IMR-90 (cell line): ENCODE measurements around the gene PPM1L. TPM values are rescaled to one million over a fixed set of nuclear protein-coding genes. Genes with fewer than 3 reads are reported as not detected.

Experiments
- ATAC-seq: fragments of 200-7000 bp; cut with Tn5 transposase; 2 replicates; pipeline ENCODE4 v1.9.1; 2020; ENCODE audit warnings: low read depth, mild to moderate bottlenecking, moderate library complexity
- BruUV-seq: library from RNA; stranded (reverse); fragments of 400-500 nt; replicated peaks from 2 replicates; lab custom pipeline; 2021; lab: Mats Ljungman, UMichigan
- CTCF ChIA-PET: fragments of 300-600 bp; formaldehyde crosslinking; extraction: SDS; loops from one replicate; lab custom pipeline; 2021; ENCODE audit warnings: antibody characterized with exemption; lab: Yijun Ruan, JAX
- POLR2A ChIA-PET: fragments of 300-600 bp; sonication (Branson Sonifier 250); formaldehyde crosslinking; loops from one replicate; lab custom pipeline; 2022; ENCODE audit warnings: antibody characterized with exemption; ENCODE audit not compliant: unreplicated experiment; lab: Charles Lee
- DNase-seq: peaks from one replicate; pipeline ENCODE4 v3.0.0; 2013
- H2AFZ ChIP-seq: replicated peaks from 2 replicates; pipeline ENCODE3; 2013; ENCODE audit warnings: low read length, mild to moderate bottlenecking; ENCODE audit not compliant: poor library complexity
- H2AK5ac ChIP-seq: 2 replicates; pipeline ENCODE4 v1.6.1; 2013; ENCODE audit warnings: low read depth, low read length, inconsistent platforms
- H2AK9ac ChIP-seq: replicated peaks from 2 replicates; pipeline ENCODE3; 2013; ENCODE audit warnings: mild to moderate bottlenecking, low read depth, low read length, moderate library complexity; ENCODE audit not compliant: poor library complexity
- H2BK120ac ChIP-seq: 2 replicates; pipeline ENCODE4 v1.6.1; 2013; ENCODE audit warnings: low read depth, low read length, inconsistent platforms
- H2BK15ac ChIP-seq: 3 replicates; pipeline ENCODE4 v1.6.1; 2013; ENCODE audit warnings: low read depth, low read length, inconsistent platforms
- H2BK20ac ChIP-seq: 2 replicates; pipeline ENCODE4 v1.6.1; 2013; ENCODE audit warnings: low read depth, mild to moderate bottlenecking, inconsistent platforms, low read length, moderate library complexity
- H2BK5ac ChIP-seq: 2 replicates; pipeline ENCODE4 v1.6.1; 2013; ENCODE audit warnings: mild to moderate bottlenecking, low read depth, low read length, inconsistent platforms; ENCODE audit not compliant: poor library complexity, severe bottlenecking
- H3K14ac ChIP-seq: replicated peaks from 2 replicates; pipeline ENCODE4 v1.6.1; 2013; ENCODE audit warnings: low read depth, low read length, inconsistent platforms
- H3K18ac ChIP-seq: 2 replicates; pipeline ENCODE4 v1.6.1; 2013; ENCODE audit warnings: low read depth, low read length, control low read depth
- H3K23ac ChIP-seq: 2 replicates; pipeline ENCODE4 v1.6.1; 2013; ENCODE audit warnings: low read depth, low read length, inconsistent platforms
- H3K27ac ChIP-seq: 2 replicates; pipeline ENCODE4 v1.5.1; 2013; ENCODE audit warnings: mild to moderate bottlenecking, control low read depth, low read length; ENCODE audit not compliant: insufficient read depth
- H3K27me3 ChIP-seq: 2 replicates; pipeline ENCODE4 v1.6.1; 2013; ENCODE audit warnings: low read length; ENCODE audit not compliant: control insufficient read depth, insufficient read depth
- H3K36me3 ChIP-seq: 2 replicates; pipeline ENCODE4 v1.6.1; 2013; ENCODE audit warnings: low read length, mixed read lengths; ENCODE audit not compliant: control insufficient read depth, insufficient read depth
- H3K4ac ChIP-seq: 2 replicates; pipeline ENCODE4 v1.6.1; 2013; ENCODE audit warnings: low read depth, low read length, inconsistent platforms
- H3K4me1 ChIP-seq: 2 replicates; pipeline ENCODE4 v1.6.1; 2013; ENCODE audit warnings: low read length, mixed read lengths; ENCODE audit not compliant: control insufficient read depth, insufficient read depth
- H3K4me2 ChIP-seq: 2 replicates; pipeline ENCODE4 v1.6.1; 2013; ENCODE audit warnings: low read depth, mild to moderate bottlenecking, control low read depth, low read length, moderate library complexity
- H3K4me3 ChIP-seq: 2 replicates; pipeline ENCODE4 v1.5.1; 2013; ENCODE audit warnings: low read depth, mild to moderate bottlenecking, control low read depth, low read length, moderate library complexity; ENCODE audit not compliant: insufficient read depth
- H3K56ac ChIP-seq: 2 replicates; pipeline ENCODE4 v1.6.1; 2013; ENCODE audit warnings: low read length, inconsistent platforms; ENCODE audit not compliant: insufficient read depth; ENCODE audit errors: extremely low read depth
- H3K79me1 ChIP-seq, 2 experiments: 2 replicates each; pipeline ENCODE4 v1.6.1; 2013; ENCODE audit warnings: low read length in 2 of 2, inconsistent platforms in 1 of 2, low read depth in 1 of 2
- H3K9ac ChIP-seq: 2 replicates; pipeline ENCODE4 v1.6.1; 2013; ENCODE audit warnings: low read depth, low read length, control low read depth
- H3K9me1 ChIP-seq: 2 replicates; pipeline ENCODE4 v1.6.1; 2013; ENCODE audit warnings: low read length, inconsistent platforms; ENCODE audit not compliant: insufficient read depth
- H3K9me3 ChIP-seq: 2 replicates; pipeline ENCODE4 v1.6.1; 2013; ENCODE audit warnings: low read length; ENCODE audit not compliant: control insufficient read depth, insufficient read depth
- H4K20me1 ChIP-seq: 2 replicates; pipeline ENCODE4 v1.6.1; 2013; ENCODE audit warnings: low read length, inconsistent platforms; ENCODE audit not compliant: insufficient read depth
- H4K5ac ChIP-seq: 2 replicates; pipeline ENCODE4 v1.6.1; 2013; ENCODE audit warnings: mild to moderate bottlenecking, low read depth, low read length, control low read depth
- H4K8ac ChIP-seq, 2 experiments: 2 replicates each; pipeline ENCODE4 v1.6.1; 2013; ENCODE audit warnings: low read depth in 2 of 2, low read length in 2 of 2, control low read depth in 1 of 2, inconsistent platforms in 1 of 2
- H4K91ac ChIP-seq: 2 replicates; pipeline ENCODE4 v1.6.1; 2013; ENCODE audit warnings: low read depth, low read length, inconsistent platforms; ENCODE audit not compliant: insufficient read depth
- BHLHE40 ChIP-seq: fragments of 150-350 bp; IDR thresholded peaks from 2 replicates; pipeline ENCODE4 v1.6.1; 2016; ENCODE audit warnings: mild to moderate bottlenecking, low read depth, low read length
- CEBPB ChIP-seq: IDR thresholded peaks from 2 replicates; pipeline ENCODE4 v1.6.1; 2012; ENCODE audit warnings: low read depth, low read length, improper control_type of control experiment
- CHD1 ChIP-seq: IDR thresholded peaks from 2 replicates; pipeline ENCODE4 v1.6.1; 2012; ENCODE audit warnings: low read depth, low read length, improper control_type of control experiment
- CTCF ChIP-seq: conservative IDR thresholded peaks from 2 replicates; pipeline ENCODE4 v1.5.1; 2012; ENCODE audit warnings: mild to moderate bottlenecking, low read depth, low read length, improper control_type of control experiment
- FOS ChIP-seq: fragments of 150-350 bp; IDR thresholded peaks from 2 replicates; pipeline ENCODE4 v1.6.1; 2016; ENCODE audit warnings: low read depth, low read length
- MAFK ChIP-seq: IDR thresholded peaks from 2 replicates; pipeline ENCODE4 v1.6.1; 2012; ENCODE audit warnings: low read depth, low read length, improper control_type of control experiment
- MAZ ChIP-seq: IDR thresholded peaks from 2 replicates; pipeline ENCODE4 v1.6.1; 2012; ENCODE audit warnings: low read depth, mild to moderate bottlenecking, low read length, improper control_type of control experiment, moderate library complexity, borderline replicate concordance
- MXI1 ChIP-seq: IDR thresholded peaks from 2 replicates; pipeline ENCODE4 v1.6.1; 2012; ENCODE audit warnings: low read depth, mild to moderate bottlenecking, low read length, moderate library complexity, borderline replicate concordance
- NFE2L2 ChIP-seq: fragments of 150-350 bp; IDR thresholded peaks from 2 replicates; pipeline ENCODE4 v1.6.1; 2016; ENCODE audit warnings: low read depth, mild to moderate bottlenecking, low read length
- POLR2A ChIP-seq: IDR thresholded peaks from 2 replicates; pipeline ENCODE4 v1.6.1; 2012; ENCODE audit warnings: mild to moderate bottlenecking, low read depth, low read length
- RAD21 ChIP-seq: IDR thresholded peaks from 2 replicates; pipeline ENCODE4 v1.6.1; 2012; ENCODE audit warnings: low read length, improper control_type of control experiment
- RCOR1 ChIP-seq: IDR thresholded peaks from 2 replicates; pipeline ENCODE4 v1.6.1; 2012; ENCODE audit warnings: mild to moderate bottlenecking, low read length, improper control_type of control experiment; ENCODE audit not compliant: insufficient replicate concordance
- RFX5 ChIP-seq: IDR thresholded peaks from 2 replicates; pipeline ENCODE4 v1.8.0; 2012; ENCODE audit warnings: low read depth, mild to moderate bottlenecking, low read length, moderate library complexity
- SMC3 ChIP-seq: fragments of 150-350 bp; IDR thresholded peaks from 2 replicates; pipeline ENCODE4 v1.6.1; 2016; ENCODE audit warnings: low read depth, mild to moderate bottlenecking, antibody characterized with exemption, low read length, moderate library complexity
- USF2 ChIP-seq: fragments of 150-350 bp; IDR thresholded peaks from 2 replicates; pipeline ENCODE4 v1.6.1; 2017; ENCODE audit warnings: mild to moderate bottlenecking, antibody characterized with exemption, low read length, low read depth
- dilution Hi-C: fragments of 300-500 bp; cut with HindIII; formaldehyde crosslinking; loops from one replicate; pipeline ENCODE4 v1.14.3; 2018; ENCODE audit warnings: low sequenced_read_pairs; ENCODE audit not compliant: unreplicated experiment
- in situ Hi-C: fragments of 300-500 bp; cut with MboI; formaldehyde crosslinking; loops from 3 replicates; pipeline ENCODE4 v1.14.3; 2019; ENCODE audit warnings: low sequenced_read_pairs, inconsistent platforms, mixed read lengths
- intact Hi-C: fragments of 100-400 bp; cut with micrococcal nuclease; formaldehyde crosslinking; loops from 2 replicates; pipeline ENCODE4 v1.10.0; 2022
- polyA plus RNA-seq, 3 experiments: library from polyadenylated mRNA; depleted of rRNA; stranded (reverse); fragments of >200 nt; gene quantifications; 2 replicates each; pipeline ENCODE4 v1.2.3, GENCODE V29; 2012; ENCODE audit warnings: low replicate concordance in 1 of 3
- total RNA-seq: library from RNA; depleted of rRNA; stranded (reverse); fragments of >200 nt; gene quantifications from 2 replicates; pipeline ENCODE4 v1.2.3, GENCODE V29; 2012
- TF ChIP-seq, protein P1 (sequence below): fragments of 150-350 bp; IDR thresholded peaks from 2 replicates; pipeline ENCODE4 v1.6.1; 2016; ENCODE audit warnings: low read depth, mild to moderate bottlenecking, low read length, moderate library complexity, borderline replicate concordance

Gene PPM1L
- total and polyA plus RNA-seq, 2 of the 4 experiments (the other 2 are of a cell fraction), result 0.14 to 0.18 TPM

DNA sequence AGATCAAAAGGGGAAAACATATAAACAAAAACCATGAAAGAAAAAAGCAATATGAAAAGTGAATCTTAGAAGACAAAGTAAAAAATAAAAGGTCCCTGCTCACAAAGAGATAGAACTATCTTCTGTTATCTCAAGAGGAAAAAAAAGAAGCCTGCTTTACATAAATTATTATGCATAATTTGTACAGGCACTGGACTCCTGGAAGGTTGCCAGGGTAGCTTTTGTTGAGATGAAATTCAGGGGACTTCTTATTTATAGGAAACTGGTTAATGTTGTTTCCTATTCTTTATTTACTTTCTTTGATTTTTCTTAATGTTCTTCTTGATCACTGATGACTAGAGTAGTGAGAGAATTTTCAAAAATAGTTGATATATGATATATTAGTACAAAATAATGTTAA, 66.9 kb downstream of the PPM1L start:
- in situ Hi-C loops (no loop called here), dilution Hi-C loops (no loop called here), intact Hi-C loops (no loop called here)
- Histone ChIP-seq H4K5ac (no peak overlapping the region), H3K27ac (no peak overlapping the region), H3K9me1 (no peaks in the 10 kb centered on the region), H4K8ac (no peak overlapping the region), H2BK15ac (no peak overlapping the region), H3K4me1 (no peaks in the 10 kb centered on the region), H2BK120ac (no peak overlapping the region), H3K9me3 (no peaks in the 10 kb centered on the region), H3K4me3 (no peak overlapping the region), H3K56ac (no peak overlapping the region), H3K36me3 (no peaks in the 10 kb centered on the region), H3K4ac (no peak overlapping the region), H3K9ac (no peak overlapping the region), H3K23ac (no peak overlapping the region), H2BK5ac (no peak overlapping the region), H2AK5ac (no peak overlapping the region), H3K27me3 (no peaks in the 10 kb centered on the region), H3K4me2 (no peak overlapping the region), H4K91ac (no peak overlapping the region), H4K20me1 (no peaks in the 10 kb centered on the region), H3K79me1 (no peaks in the 10 kb centered on the region), H3K18ac (no peak overlapping the region), H2AK9ac (no peak overlapping the region), H2BK20ac (no peak overlapping the region), H2AFZ (no peak overlapping the region), H3K14ac (no peak overlapping the region)
- ChIA-PET CTCF (no interaction called here), POLR2A (no interaction called here)
- no peak for DNase-seq
- no peak for TF ChIP-seq USF2
- TF ChIP-seq, protein P1, sequence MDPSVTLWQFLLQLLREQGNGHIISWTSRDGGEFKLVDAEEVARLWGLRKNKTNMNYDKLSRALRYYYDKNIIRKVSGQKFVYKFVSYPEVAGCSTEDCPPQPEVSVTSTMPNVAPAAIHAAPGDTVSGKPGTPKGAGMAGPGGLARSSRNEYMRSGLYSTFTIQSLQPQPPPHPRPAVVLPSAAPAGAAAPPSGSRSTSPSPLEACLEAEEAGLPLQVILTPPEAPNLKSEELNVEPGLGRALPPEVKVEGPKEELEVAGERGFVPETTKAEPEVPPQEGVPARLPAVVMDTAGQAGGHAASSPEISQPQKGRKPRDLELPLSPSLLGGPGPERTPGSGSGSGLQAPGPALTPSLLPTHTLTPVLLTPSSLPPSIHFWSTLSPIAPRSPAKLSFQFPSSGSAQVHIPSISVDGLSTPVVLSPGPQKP, result no peak
- no peak for TF ChIP-seq MAZ
- no peak for TF ChIP-seq POLR2A
- TF ChIP-seq RFX5, result no peak
- no peak for TF ChIP-seq RAD21
- TF ChIP-seq NFE2L2, result no peak
- TF ChIP-seq MXI1, result no peak
- TF ChIP-seq FOS, result no peak
- no peak for TF ChIP-seq RCOR1
- TF ChIP-seq CEBPB, result no peak
- TF ChIP-seq MAFK, result no peak
- no peak for TF ChIP-seq CTCF
- TF ChIP-seq CHD1, result no peak
- TF ChIP-seq BHLHE40, result no peak
- TF ChIP-seq SMC3, result no peak
- ATAC-seq, result no peak
- BruUV-seq, result no TSS peak
